Measurements from ENCODE around the gene CCDC27.

- TF ChIP-seq CTCF (IDR thresholded peaks at IDR 0.05) (no peak), REST (IDR thresholded peaks at IDR 0.05; ENCODE audit: insufficient read depth in 1 of 2, low read depth in 2 of 2, low read length in 1 of 2) (no peak), POLR2AphosphoS5 (IDR thresholded peaks at IDR 0.05; ENCODE audit: low read depth, low read length) (no peak), SIN3A (IDR thresholded peaks at IDR 0.05; ENCODE audit: borderline replicate concordance, insufficient read depth, low read depth, low read length) (no peak), TCF7L2 (IDR thresholded peaks at IDR 0.05; ENCODE audit: low read depth, low read length) (no peak)
These were observed 21.5 kb downstream of the CCDC27 start for GRCh38 chr1:3773572-3774275.
